H9 (cell line): ENCODE results near the gene CHMP2A. TPM values are rescaled to one million over a fixed set of nuclear protein-coding genes. Genes with fewer than 3 reads are reported as not detected.

Experiments
- DNase-seq: peaks from one replicate; pipeline ENCODE4 v3.0.0-alpha.2; 2017
- H2AFZ ChIP-seq: one replicate; pipeline ENCODE4 v1.6.1; 2013; ENCODE audit warnings: mild to moderate bottlenecking, low read length, control low read depth, moderate library complexity
- H2AK5ac ChIP-seq: 2 replicates; pipeline ENCODE4 v1.6.1; 2013; ENCODE audit warnings: low read length, control low read depth, mixed read lengths; ENCODE audit not compliant: insufficient read length
- H2BK120ac ChIP-seq: one replicate; pipeline ENCODE4 v1.6.1; 2013; ENCODE audit warnings: low read depth, mild to moderate bottlenecking, low read length, control low read depth, inconsistent platforms; ENCODE audit not compliant: poor library complexity, severe bottlenecking
- H2BK12ac ChIP-seq: 2 replicates; pipeline ENCODE4 v1.6.1; 2013; ENCODE audit warnings: low read length, control low read depth, mixed read lengths, low read depth; ENCODE audit not compliant: insufficient read length
- H2BK15ac ChIP-seq: 2 replicates; pipeline ENCODE4 v1.6.1; 2013; ENCODE audit warnings: low read depth, low read length, control low read depth
- H2BK20ac ChIP-seq: one replicate; pipeline ENCODE4 v1.6.1; 2013; ENCODE audit warnings: low read depth, mild to moderate bottlenecking, low read length, control low read depth, inconsistent platforms; ENCODE audit not compliant: poor library complexity, severe bottlenecking
- H2BK5ac ChIP-seq: 2 replicates; pipeline ENCODE4 v1.6.1; 2013; ENCODE audit warnings: low read length, control low read depth, mixed read lengths; ENCODE audit not compliant: insufficient read length
- H3K14ac ChIP-seq: 2 replicates; pipeline ENCODE4 v1.6.1; 2013; ENCODE audit warnings: low read length, control low read depth; ENCODE audit not compliant: insufficient read depth
- H3K18ac ChIP-seq: 2 replicates; pipeline ENCODE4 v1.6.1; 2013; ENCODE audit warnings: low read depth, mild to moderate bottlenecking, mixed read lengths, low read length, control low read depth; ENCODE audit not compliant: insufficient read length
- H3K23ac ChIP-seq: 2 replicates; pipeline ENCODE4 v1.6.1; 2013; ENCODE audit warnings: low read length, control low read depth, mixed read lengths, low read depth; ENCODE audit not compliant: insufficient read length
- H3K23me2 ChIP-seq: 2 replicates; pipeline ENCODE4 v1.6.1; 2013; ENCODE audit warnings: low read depth, mild to moderate bottlenecking, mixed read lengths, low read length, control low read depth; ENCODE audit not compliant: insufficient read length, poor library complexity, severe bottlenecking
- H3K27ac ChIP-seq: 2 replicates; pipeline ENCODE4 v1.5.1; 2013; ENCODE audit warnings: low read length, control low read depth, mixed read lengths, low read depth; ENCODE audit not compliant: insufficient read length
- H3K27me3 ChIP-seq: 2 replicates; pipeline ENCODE4 v1.6.1; 2013; ENCODE audit warnings: low read length, control low read depth, inconsistent platforms; ENCODE audit not compliant: insufficient read depth
- H3K4ac ChIP-seq: 2 replicates; pipeline ENCODE4 v1.6.1; 2013; ENCODE audit warnings: low read depth, mild to moderate bottlenecking, control low read depth, inconsistent platforms, low read length, moderate library complexity
- H3K4me1 ChIP-seq: 2 replicates; pipeline ENCODE4 v1.6.1; 2013; ENCODE audit warnings: low read length, control low read depth, inconsistent platforms; ENCODE audit not compliant: insufficient read depth
- H3K4me2 ChIP-seq: 2 replicates; pipeline ENCODE4 v1.6.1; 2013; ENCODE audit warnings: low read length, control low read depth, mixed read lengths; ENCODE audit not compliant: insufficient read length, insufficient read depth
- H3K56ac ChIP-seq: 2 replicates; pipeline ENCODE4 v1.6.1; 2013; ENCODE audit warnings: low read depth, mild to moderate bottlenecking, mixed read lengths, low read length, control low read depth; ENCODE audit not compliant: insufficient read length
- H3K79me1 ChIP-seq: 2 replicates; pipeline ENCODE4 v1.6.1; 2013; ENCODE audit warnings: low read depth, mild to moderate bottlenecking, moderate library complexity, low read length, control low read depth, inconsistent platforms; ENCODE audit not compliant: insufficient read depth, poor library complexity, severe bottlenecking
- H3K79me2 ChIP-seq: 2 replicates; pipeline ENCODE4 v1.6.1; 2013; ENCODE audit warnings: low read length, control low read depth, inconsistent platforms; ENCODE audit not compliant: insufficient read depth
- H3K9ac ChIP-seq: 2 replicates; pipeline ENCODE4 v1.6.1; 2013; ENCODE audit warnings: low read length, control low read depth, mixed read lengths; ENCODE audit not compliant: insufficient read length; ENCODE audit errors: extremely low read depth
- H3K9me3 ChIP-seq: one replicate; pipeline ENCODE4 v1.6.1; 2013; ENCODE audit warnings: low read depth, low read length, inconsistent platforms; ENCODE audit not compliant: control insufficient read depth
- H3T11ph ChIP-seq: one replicate; pipeline ENCODE4 v1.6.1; 2013; ENCODE audit warnings: mild to moderate bottlenecking, low read length, control low read depth, inconsistent platforms
- H4K20me1 ChIP-seq: one replicate; pipeline ENCODE4 v1.6.1; 2013; ENCODE audit not compliant: control insufficient read depth, insufficient read length, insufficient read depth
- H4K5ac ChIP-seq: 2 replicates; pipeline ENCODE4 v1.6.1; 2013; ENCODE audit warnings: low read depth, mild to moderate bottlenecking, mixed read lengths, low read length, control low read depth; ENCODE audit not compliant: insufficient read length
- H4K8ac ChIP-seq: replicated peaks from 2 replicates; pipeline ENCODE4 v1.6.1; 2013; ENCODE audit warnings: low read length, control low read depth, mixed read lengths, low read depth; ENCODE audit not compliant: insufficient read length
- H4K91ac ChIP-seq: 2 replicates; pipeline ENCODE4 v1.6.1; 2013; ENCODE audit warnings: low read depth, mild to moderate bottlenecking, moderate library complexity, mixed read lengths, low read length, control low read depth; ENCODE audit not compliant: insufficient read length
- H3K27ac Mint-ChIP-seq, 3 experiments: 2 replicates in 2 of 3; 3 replicates in 1 of 3; pipeline ENCODE4 v1.8.0; 2020 to 2021; ENCODE audit warnings: mixed read lengths in 3 of 3, mild to moderate bottlenecking in 1 of 3, moderate library complexity in 1 of 3
- H3K27me3 Mint-ChIP-seq: 2 replicates; pipeline ENCODE4 v1.8.0; 2021; ENCODE audit warnings: low read depth, mild to moderate bottlenecking, moderate library complexity, mixed read lengths
- H3K36me3 Mint-ChIP-seq, 3 experiments: 2 replicates in 2 of 3; 3 replicates in 1 of 3; pipeline ENCODE4 v1.8.0; 2020 to 2021; ENCODE audit warnings: low read depth in 3 of 3, mixed read lengths in 3 of 3; ENCODE audit not compliant: insufficient read depth in 1 of 3
- H3K4me1 Mint-ChIP-seq, 2 experiments: 2 replicates each; pipeline ENCODE4 v1.8.0; 2020; ENCODE audit warnings: mixed read lengths in 2 of 2
- H3K4me3 Mint-ChIP-seq, 2 experiments: 2 replicates in 1 of 2; 3 replicates in 1 of 2; pipeline ENCODE4 v1.8.0; 2020 to 2021; ENCODE audit warnings: mild to moderate bottlenecking in 2 of 2, mixed read lengths in 2 of 2, moderate library complexity in 1 of 2
- H3K9me3 Mint-ChIP-seq, 2 experiments: 2 replicates in 1 of 2; 3 replicates in 1 of 2; pipeline ENCODE4 v1.8.0; 2020; ENCODE audit warnings: mild to moderate bottlenecking in 2 of 2, mixed read lengths in 2 of 2, moderate library complexity in 1 of 2
- WGBS: extraction: QIAGEN DNeasy Blood & Tissue Kit; methylation state at CpG from one replicate; pipeline ENCODE4 v1.1.7; 2013; ENCODE audit warnings: missing lambda C conversion rate, low lambda C conversion rate, mixed read lengths; ENCODE audit not compliant: insufficient read length; ENCODE audit errors: extremely low coverage; 5-methylcytosine and 5-hydroxymethylcytosine counted together
- total RNA-seq: library from RNA; stranded (reverse); gene quantifications from 2 replicates; pipeline ENCODE4 v1.2.1, GENCODE V29; 2021
- TF ChIP-seq, protein P1 (sequence below): fragments of 200-600 bp; sonication (generic); conservative IDR thresholded peaks from 3 replicates; pipeline ENCODE4 v1.8.0; 2021; ENCODE audit warnings: antibody characterized with exemption, mild to moderate bottlenecking

Gene CHMP2A
- total RNA-seq, 1 experiment from 2014 or later, result 109 TPM

GRCh38 chr19:58572026-58572817 lies 17.3 kb upstream of the CHMP2A start:
- Histone ChIP-seq H3K4me1 (no peaks in the 10 kb centered on the region; the same call in 1 of the 2 replicates), H3K18ac (no peak overlapping the region), H3K27me3 (no peaks in the 10 kb centered on the region), H3T11ph (no peak overlapping the region), H3K23ac (no peak overlapping the region), H3K79me1 (no peaks in the 10 kb centered on the region), H3K56ac (no peak overlapping the region), H3K4me2 (peak overlapping the region; percentile 47), H2BK20ac (no peak overlapping the region), H4K5ac (no peak overlapping the region), H4K8ac (no peak overlapping the region), H2AFZ (no peak overlapping the region), H2AK5ac (no peak overlapping the region), H3K14ac (no peak overlapping the region), H4K91ac (no peak overlapping the region), H3K27ac (no peak overlapping the region), H4K20me1 (no peaks in the 10 kb centered on the region), H3K9me3 (no peaks in the 10 kb centered on the region), H2BK120ac (no peak overlapping the region), H3K23me2 (peaks cover 9% of the 10 kb centered on the region), H3K79me2 (no peaks in the 10 kb centered on the region), H2BK15ac (no peak overlapping the region), H3K9ac (no peak overlapping the region), H2BK5ac (no peak overlapping the region), H2BK12ac (no peak overlapping the region), H3K4ac (no peak overlapping the region)
- Mint-ChIP-seq H3K27ac (peak overlapping the region in 2 of 3 experiments; percentile 49 to 85; a peak in 5 of 7 replicates), H3K36me3 (peaks cover 0 to 22% (median 18%) of the 10 kb centered on the region in 3 experiments; a peak in 5 of 7 replicates), H3K27me3 (peaks cover 2% of the 10 kb centered on the region; the same call in 1 of the 2 replicates), H3K9me3 (no peaks in the 10 kb centered on the region; a peak in 2 of 5 replicates), H3K4me1 (peaks cover 17 to 26% of the 10 kb centered on the region in 2 experiments), H3K4me3 (peak overlapping the region; percentile 96 to 98)
- TF ChIP-seq, protein P1, sequence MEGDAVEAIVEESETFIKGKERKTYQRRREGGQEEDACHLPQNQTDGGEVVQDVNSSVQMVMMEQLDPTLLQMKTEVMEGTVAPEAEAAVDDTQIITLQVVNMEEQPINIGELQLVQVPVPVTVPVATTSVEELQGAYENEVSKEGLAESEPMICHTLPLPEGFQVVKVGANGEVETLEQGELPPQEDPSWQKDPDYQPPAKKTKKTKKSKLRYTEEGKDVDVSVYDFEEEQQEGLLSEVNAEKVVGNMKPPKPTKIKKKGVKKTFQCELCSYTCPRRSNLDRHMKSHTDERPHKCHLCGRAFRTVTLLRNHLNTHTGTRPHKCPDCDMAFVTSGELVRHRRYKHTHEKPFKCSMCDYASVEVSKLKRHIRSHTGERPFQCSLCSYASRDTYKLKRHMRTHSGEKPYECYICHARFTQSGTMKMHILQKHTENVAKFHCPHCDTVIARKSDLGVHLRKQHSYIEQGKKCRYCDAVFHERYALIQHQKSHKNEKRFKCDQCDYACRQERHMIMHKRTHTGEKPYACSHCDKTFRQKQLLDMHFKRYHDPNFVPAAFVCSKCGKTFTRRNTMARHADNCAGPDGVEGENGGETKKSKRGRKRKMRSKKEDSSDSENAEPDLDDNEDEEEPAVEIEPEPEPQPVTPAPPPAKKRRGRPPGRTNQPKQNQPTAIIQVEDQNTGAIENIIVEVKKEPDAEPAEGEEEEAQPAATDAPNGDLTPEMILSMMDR, result no peak
- no peak for DNase-seq
- WGBS, result no CpG with 5 or more reads among the region's 24 CpGs
